ENCODE results near the gene CCDC88A.
A peak's percentile ranks its signal among the peaks of the same experiment; 100 is the strongest.
"Not testable (repeated sequence)": the region's sequence is repeated elsewhere in the genome, so short reads cannot be mapped to it uniquely, and the experiment has no call there.

CCDC88A gene

DNA sequence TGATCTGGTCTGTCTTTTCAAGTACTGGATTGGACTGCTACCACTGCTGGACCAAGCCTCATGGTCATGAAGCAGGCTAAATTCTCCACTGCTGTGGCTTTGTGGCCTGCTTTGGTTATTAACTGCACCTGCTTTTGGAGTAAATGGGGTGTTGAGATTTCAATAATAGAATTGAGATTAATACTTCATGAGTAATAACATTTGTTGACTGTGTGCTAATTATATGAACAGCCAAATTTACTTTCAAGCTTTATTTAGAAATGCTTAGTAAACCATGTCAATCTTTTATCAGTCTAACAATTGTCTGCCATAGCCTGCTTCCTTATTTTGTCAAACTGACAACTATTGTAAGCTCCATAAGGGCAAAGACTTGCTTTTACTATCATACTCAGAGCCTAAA lies 123.3 kb downstream of the CCDC88A start:
- no peak for DNase-seq

- DNase-seq, result no peak
Observed at GRCh38 chr2:55283083-55283482, 136.6 kb downstream of the CCDC88A start.

DNA sequence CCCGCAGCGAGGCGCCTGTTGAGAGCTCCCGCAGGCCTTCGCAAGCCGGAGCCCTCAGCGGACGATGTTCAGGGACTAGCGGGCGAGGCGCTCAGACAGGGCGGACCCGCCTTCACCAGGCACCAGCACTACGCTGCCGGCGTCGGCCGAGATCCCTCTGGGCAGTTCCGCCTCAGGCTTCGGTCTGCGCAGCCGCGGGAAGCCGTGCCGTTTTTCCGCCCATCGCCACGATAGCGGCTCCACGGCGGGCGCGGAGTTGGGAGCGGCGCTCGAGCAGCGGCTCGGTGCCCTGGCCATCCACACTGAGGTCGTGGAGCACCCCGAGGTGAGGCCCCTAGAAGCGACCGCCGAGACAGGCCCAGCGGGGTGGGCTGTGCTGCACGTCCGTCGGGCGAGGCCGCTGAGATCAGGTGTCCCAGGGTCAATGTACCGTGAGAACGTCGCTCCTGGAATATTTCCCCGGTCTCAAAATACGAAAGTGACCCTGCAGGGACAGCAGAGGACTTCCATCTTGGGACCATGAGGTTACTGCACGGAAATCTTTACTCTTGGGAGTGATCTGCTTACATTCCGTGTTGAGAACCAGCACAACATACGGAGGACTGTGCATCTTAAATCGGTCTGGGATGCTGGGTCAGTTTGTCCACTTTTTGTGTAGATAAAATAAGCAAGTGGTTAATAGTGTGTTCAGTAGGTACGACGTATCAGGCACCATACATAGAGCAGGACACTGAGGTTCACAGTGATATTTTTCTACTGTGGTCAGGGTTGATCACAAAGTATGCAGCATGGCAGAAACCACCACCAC lies 137.3 kb downstream of the CCDC88A start:
- peak; percentile 57 for DNase-seq

GRCh38 chr2:55280851-55281546 lies 138.7 kb downstream of the CCDC88A start:
- not testable (repeated sequence) for DNase-seq

GRCh38 chr2:55279859-55280424 lies 139.7 kb downstream of the CCDC88A start:
- not testable (repeated sequence) for DNase-seq

DNA sequence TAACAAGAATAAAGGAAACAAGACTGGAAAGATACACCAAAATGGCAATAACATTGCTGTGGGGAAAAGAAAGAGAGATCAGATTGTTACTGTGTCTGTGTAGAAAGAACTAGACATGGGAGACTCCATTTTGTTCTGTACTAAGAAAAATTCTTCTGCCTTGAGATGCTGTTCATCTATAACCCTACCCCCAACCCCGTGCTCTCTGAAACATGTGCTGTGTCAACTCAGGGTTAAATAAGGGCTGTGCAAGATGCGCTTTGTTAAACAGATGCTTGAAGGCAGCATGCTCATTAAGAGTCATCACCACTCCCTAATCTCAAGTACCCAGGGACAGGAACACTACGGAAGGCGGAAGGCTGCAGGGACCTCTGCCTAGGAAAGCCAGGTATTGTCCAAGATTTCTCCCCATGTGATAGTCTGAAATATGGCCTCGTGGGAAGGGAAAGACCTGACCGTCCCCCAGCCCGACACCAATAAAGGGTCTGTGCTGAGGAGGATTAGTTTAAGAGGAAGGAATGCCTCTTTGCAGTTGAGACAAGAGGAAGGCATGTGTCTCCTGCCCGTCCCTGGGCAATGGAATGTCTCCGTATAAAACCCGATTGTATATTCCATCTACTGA lies 140.3 kb downstream of the CCDC88A start:
- not testable (repeated sequence) for DNase-seq

GRCh38 chr2:55277310-55277709 lies 142.3 kb downstream of the CCDC88A start:
- DNase-seq, result no peak

GRCh38 chr2:55274346-55274745 lies 145.3 kb downstream of the CCDC88A start:
- not testable (repeated sequence) for DNase-seq

- no peak for DNase-seq
Observed at GRCh38 chr2:55269645-55269990, 150.0 kb downstream of the CCDC88A start.

- peak; percentile 84 for DNase-seq
Observed at GRCh38 chr2:55268907-55269644, 150.6 kb downstream of the CCDC88A start, which contains the start of gene MTIF2. TSS of gene MTIF2 (minus strand) at chr2:55269231. CDS start at chr2:55263858, 5,373 bp downstream.

DNA sequence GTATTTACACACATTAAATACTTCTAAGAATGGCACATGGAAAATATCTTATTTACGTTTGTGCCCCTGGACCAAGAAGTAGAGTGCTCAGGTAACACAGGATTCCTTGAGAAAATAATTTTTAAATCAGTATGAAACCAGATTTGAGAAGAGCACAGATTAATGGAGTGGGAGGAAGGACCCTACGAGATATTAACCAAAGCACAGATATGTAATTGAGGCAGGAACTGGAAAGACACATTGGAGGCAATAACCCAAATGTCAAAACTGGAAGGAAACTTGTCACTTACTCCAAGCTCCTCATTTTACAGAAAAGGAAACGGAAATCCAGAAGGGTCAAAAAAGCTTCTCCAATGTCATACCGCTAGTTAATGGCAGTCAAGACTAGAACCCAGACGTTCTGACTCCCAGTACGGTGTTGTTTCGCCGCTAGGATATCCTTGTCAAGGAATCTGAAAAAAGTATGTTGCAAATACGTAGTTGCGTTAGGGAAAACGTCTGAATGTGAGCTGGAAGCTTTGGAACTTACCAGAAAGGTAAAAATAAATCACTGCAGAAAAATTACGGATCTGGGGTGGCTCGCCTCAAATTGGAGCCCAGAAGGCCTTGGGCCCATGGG lies 151.3 kb downstream of the CCDC88A start:
- no peak for DNase-seq

DNA sequence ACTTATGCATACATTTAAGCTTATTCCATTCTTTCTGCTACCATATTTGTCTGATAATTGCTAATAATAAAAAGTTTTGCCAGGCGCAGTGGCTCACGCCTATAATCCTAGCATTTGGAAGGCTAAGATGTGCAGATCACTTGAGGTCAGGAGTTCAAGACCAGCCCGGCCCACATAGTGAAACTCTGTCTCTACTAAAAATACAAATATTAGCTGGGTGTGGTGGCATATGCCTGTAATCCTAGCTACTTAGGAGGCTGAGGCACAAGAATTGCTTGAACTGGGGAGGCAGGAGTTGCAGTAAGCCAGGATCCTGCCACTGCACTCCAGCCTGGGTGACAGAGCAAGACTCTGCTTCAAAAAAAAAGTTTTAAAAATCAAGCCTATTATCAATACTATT lies 160.1 kb downstream of the CCDC88A start:
- not testable (repeated sequence) for DNase-seq

DNA sequence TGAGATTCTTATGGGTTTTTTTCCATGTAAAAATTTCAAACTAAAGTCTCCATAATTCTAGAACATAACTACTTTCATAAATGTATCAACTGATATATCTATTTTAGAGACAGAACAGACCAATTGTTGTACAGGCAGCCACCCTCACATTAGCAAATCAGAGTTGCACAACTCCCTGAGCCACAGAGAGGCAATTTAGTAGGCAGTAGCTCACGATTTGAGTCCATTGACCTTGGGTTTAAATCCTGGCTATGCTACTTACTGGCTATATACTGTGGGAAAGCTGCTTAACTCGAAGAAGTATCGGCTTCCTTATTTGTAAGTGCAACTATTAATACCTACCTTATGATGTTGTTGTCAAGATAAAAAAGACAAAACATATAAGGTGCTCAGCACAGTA lies 166.8 kb downstream of the CCDC88A start:
- no peak for DNase-seq

DNA sequence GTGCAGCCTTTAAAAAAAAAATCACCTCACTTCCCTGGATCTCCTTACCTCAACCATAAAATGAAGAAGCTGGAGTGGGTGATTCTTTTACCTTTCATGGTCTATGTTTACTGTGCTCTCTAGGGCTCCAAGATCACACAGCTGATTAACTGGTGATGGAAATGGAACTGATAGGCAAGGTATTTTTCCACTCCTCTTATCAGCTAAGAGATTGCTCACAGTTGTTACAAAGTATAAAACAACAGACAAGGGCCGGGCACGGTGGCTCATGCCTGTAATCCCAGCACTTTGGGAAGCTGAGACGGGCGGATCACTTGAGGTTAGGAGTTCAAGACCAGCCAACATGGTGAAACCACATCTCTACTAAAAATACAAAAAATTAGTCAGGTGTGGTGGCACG lies 172.6 kb downstream of the CCDC88A start:
- no peak for DNase-seq

DNA sequence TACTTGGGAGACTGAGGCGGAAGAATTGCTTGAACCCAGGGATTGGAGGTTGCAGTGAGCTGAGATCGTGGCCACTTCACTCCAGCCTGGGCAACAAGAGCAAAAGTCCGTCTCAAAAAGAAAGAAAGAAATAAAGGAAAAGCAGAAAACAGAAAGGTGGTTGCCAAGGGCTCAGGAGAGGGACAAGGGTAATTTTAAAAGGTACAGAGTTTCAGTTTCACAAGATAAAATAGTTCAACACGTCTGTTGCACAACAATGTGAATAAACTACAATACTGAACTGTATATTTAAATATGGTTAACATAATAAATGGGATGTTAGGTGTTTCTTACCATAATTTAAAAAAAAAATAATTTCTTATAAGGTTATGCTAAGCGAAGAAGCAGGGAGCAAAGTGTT lies 174.2 kb downstream of the CCDC88A start:
- no peak for DNase-seq

- DNase-seq, result no peak
Observed at GRCh38 chr2:55242617-55243016, 177.0 kb downstream of the CCDC88A start.

DNA sequence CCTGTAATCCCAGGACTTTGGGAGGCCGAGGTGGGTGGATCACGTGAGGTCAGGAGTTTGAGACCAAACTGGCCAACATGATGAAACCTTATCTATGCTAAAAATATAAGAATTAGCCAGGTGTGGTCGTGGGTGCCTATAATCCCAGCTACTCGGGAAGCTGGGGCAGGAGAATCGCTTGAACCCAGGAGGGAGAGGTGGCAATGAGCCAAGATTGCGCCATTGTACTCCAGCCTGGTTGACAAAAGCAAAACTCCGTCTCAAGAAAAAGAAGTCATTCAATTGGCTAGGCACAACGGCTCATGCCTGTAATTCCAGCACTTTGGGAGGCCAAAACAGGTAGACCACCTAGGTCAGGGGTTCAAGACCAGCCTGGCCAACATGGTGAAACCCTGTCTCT lies 178.1 kb downstream of the CCDC88A start:
- not testable (repeated sequence) for DNase-seq

GRCh38 chr2:55239656-55240222 lies 179.9 kb downstream of the CCDC88A start:
- DNase-seq, result no peak

All from NCI-H1092 (cell line).